Stimulated activated CD8-positive, alpha-beta memory T cell treated with anti-CD3 and anti-CD28 coated beads, Interleukin-7, amount 100 ng/mL, for 48 hours (primary cell): ENCODE measurements around the gene ZNF3.

ENCODE experiments used
- DNase-seq, 2 donors: peaks; one replicate each; pipeline ENCODE4 v3.0.0-alpha.2; 2020; ENCODE audit warnings: low read depth in 1 of 2; ENCODE audit errors: extremely low read depth in 1 of 2

Gene ZNF3

GRCh38 chr7:100088621-100089457 is 7.3 kb upstream of the ZNF3 start, which contains the start of gene COPS6:
Gene COPS6 (plus strand): TSS chr7:100088969. CDS start chr7:100088991, 22 bp downstream.
- peak; percentile 64 to 72 for DNase-seq

- no peak for DNase-seq
These were observed 6.6 kb upstream of the ZNF3 start for GRCh38 chr7:100088095-100088620.

GRCh38 chr7:100087055-100087750 is 5.7 kb upstream of the ZNF3 start:
- no peak for DNase-seq

- DNase-seq, result no peak
These were observed 4.0 kb upstream of the ZNF3 start for GRCh38 chr7:100085515-100085914.

- no peak for DNase-seq
These were observed 1.5 kb upstream of the ZNF3 start for GRCh38 chr7:100082978-100083377.

DNA sequence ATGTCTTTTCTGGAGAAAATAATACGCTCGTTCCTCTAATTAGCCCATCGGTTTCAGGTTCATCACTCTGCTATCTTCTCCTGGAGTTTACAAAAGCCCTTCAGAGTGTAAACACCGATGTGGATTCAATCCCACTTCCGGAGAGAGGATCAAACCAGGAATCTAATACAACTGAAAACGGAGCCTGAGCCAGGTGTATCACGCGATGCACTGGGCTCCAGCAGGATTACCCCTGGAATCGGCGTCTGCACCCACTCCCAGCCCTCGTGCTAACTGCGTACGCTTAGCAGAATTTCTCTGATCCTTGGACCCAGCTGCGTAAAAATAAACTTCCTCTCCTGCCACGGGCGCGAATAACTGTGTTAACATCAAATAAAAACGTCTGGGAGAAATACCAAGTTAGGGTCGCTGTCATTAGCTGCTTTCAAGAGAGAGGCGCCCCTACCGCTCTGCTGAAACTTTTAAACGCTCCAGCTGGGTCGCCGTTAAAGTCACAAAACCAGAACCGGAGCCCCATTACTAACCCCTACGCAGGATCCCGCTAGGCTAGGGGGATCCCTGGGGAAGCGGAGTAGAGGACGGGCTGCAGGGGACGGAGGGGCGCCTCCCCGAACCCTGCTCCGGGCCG is 502 bp downstream of the ZNF3 start:
- no peak for DNase-seq

- DNase-seq, result no peak
These were observed 2.4 kb downstream of the ZNF3 start for GRCh38 chr7:100079024-100079560.

DNA sequence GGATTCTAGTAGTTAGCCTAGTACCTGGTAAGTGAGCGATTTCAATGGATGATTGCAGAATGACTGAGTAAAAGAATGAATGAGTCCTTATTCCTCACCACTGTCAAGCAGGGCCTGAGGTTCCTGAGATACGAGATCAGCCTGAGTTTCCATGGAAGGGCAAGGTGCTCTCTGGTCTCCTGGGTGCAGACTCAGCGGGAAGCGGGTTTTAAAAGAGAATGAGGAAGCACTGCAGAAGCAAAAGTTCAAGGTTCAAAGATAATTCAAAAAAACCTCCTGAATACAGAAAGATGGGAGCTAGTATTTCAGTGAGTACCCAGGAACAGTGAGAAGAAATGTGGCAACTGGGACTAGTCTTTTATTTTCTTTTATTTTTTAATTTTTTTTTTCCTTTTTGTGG is 4.3 kb downstream of the ZNF3 start:
- DNase-seq, result no peak

- no peak for DNase-seq
These were observed 6.1 kb downstream of the ZNF3 start for GRCh38 chr7:100075418-100075817.

- no peak for DNase-seq
These were observed 6.7 kb downstream of the ZNF3 start for GRCh38 chr7:100074841-100075240.

GRCh38 chr7:100072462-100072861 is 9.1 kb downstream of the ZNF3 start:
- no peak for DNase-seq

GRCh38 chr7:100071018-100071723 is 10.4 kb downstream of the ZNF3 start:
- no peak for DNase-seq

GRCh38 chr7:100069991-100070390 is 11.5 kb downstream of the ZNF3 start:
- DNase-seq, result no peak

- DNase-seq, result no peak
These were observed 14.6 kb downstream of the ZNF3 start for GRCh38 chr7:100066953-100067352.

GRCh38 chr7:100065452-100066186 is 15.9 kb downstream of the ZNF3 start:
- no peak for DNase-seq

DNA sequence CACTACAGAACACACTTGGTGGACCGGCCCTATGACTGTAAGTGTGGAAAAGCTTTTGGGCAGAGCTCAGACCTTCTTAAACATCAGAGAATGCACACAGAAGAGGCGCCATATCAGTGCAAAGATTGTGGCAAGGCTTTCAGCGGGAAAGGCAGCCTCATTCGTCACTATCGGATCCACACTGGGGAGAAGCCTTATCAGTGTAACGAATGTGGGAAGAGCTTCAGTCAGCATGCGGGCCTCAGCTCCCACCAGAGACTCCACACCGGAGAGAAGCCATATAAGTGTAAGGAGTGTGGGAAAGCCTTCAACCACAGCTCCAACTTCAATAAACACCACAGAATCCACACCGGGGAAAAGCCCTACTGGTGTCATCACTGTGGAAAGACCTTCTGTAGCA is 17.4 kb downstream of the ZNF3 start:
- no peak for DNase-seq

- no peak for DNase-seq
These were observed 18.1 kb downstream of the ZNF3 start for GRCh38 chr7:100063376-100063775.

DNA sequence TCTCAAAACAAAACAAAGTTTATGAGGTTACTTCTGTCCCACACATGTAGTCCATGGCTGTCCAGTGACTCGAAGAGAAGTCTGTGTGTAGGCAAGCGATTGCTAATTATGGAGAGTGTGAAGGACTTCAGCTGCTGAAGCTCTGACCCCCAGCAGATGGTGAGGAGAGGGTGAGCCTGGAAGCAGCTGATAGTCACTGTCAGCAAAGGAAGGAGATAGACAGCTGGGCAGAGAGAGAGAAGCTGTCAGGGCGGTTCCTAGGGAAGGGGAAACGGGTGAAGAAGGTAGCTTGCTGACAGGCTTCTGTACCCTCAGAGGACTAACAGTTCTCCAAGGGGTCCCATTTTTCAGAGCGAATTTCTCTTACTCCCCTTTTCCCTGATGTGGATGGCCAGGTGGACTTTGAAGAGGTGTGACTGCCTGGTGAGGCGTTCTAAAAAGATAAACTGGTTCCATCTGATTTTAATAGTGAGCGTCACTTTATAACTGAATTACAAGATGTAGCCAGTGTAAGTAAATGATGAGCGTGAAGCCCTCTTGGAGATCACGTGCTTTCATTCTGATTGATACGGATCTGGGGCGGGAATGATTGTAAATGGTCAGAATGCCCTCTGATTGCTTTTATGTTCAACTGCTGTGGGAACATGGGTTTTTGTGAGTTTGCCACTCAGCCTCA is 19.9 kb downstream of the ZNF3 start:
- no peak for DNase-seq

DNA sequence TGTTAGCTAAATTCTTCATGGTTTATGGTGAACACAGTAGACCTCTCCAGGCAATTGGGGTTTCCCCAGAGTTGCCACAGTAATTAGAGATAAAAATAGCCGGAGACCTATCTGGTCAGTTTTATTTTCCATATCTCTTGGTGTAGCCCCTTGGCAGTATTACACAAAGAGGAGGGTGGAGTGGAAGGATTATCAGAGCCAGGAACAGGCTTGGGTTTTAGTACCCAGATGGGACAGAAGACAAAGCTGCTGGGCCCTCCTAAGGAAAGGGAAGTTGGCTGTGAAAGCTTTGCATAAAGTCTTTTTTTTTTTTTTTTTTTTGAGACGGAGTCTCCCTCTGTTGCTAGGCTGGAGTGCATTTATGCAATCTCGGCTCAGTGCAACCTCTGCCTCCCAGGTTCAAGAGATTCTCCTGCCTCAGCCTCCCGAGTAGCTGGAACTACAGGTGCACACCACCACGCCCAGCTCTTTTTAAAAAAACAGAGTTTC is 22.2 kb downstream of the ZNF3 start:
- no peak for DNase-seq
